Endothelial cell of umbilical vein (primary cell): ENCODE results near the gene ZNF555. TPM values are rescaled to one million over a fixed set of nuclear protein-coding genes. Genes with fewer than 3 reads are reported as not detected.

Source experiments
- BruUV-seq: library from RNA; stranded (reverse); fragments of 400-500 nt; replicated peaks from 2 replicates; lab custom pipeline; 2021; lab: Mats Ljungman, UMichigan
- CTCF ChIA-PET: fragments of 300-600, 350-600 bp; sonication (Branson Sonifier 250); formaldehyde crosslinking; loops from one replicate; lab custom pipeline; 2021; ENCODE audit warnings: antibody characterized with exemption, inconsistent platforms; lab: Charles Lee
- POLR2A ChIA-PET: fragments of 300-600, 350-600 bp; sonication (Branson Sonifier 250); formaldehyde crosslinking; loops from one replicate; lab custom pipeline; 2021; ENCODE audit warnings: antibody characterized with exemption, inconsistent platforms; lab: Charles Lee
- DNase-seq: peaks from one replicate; pipeline ENCODE4 v3.0.0-alpha.2; 2011; ENCODE audit warnings: low read depth, low spot score
- FAIRE-seq: peaks from 2 replicates; lab custom pipeline; 2011; peaks lifted over from hg19 to GRCh38; lab: Jason Lieb, UNC
- H2AFZ ChIP-seq: 2 replicates; pipeline ENCODE4 v1.6.0; 2012; ENCODE audit warnings: low read depth, low read length, control low read depth, inconsistent platforms
- H3K27ac ChIP-seq: 2 replicates; pipeline ENCODE4 v1.5.1; 2011; ENCODE audit warnings: low read depth, mild to moderate bottlenecking, control low read depth, low read length, moderate library complexity; ENCODE audit not compliant: insufficient read depth
- H3K27me3 ChIP-seq, 2 experiments: 2 replicates each; pipeline versions ENCODE4 v1.6.0 to v1.6.1; 2011; ENCODE audit warnings: low read length in 2 of 2, mixed read lengths in 1 of 2; ENCODE audit not compliant: control insufficient read depth in 2 of 2, insufficient read depth in 2 of 2
- H3K36me3 ChIP-seq, 2 experiments: 2 replicates in 1 of 2; 3 replicates in 1 of 2; pipeline ENCODE4 v1.5.1; 2011; ENCODE audit warnings: low read length in 2 of 2, mild to moderate bottlenecking in 1 of 2, moderate library complexity in 1 of 2; ENCODE audit not compliant: control insufficient read depth in 2 of 2, insufficient read depth in 2 of 2; ENCODE audit errors: extremely low read depth in 1 of 2
- H3K4me1 ChIP-seq: 3 replicates; pipeline ENCODE4 v1.5.1; 2011; ENCODE audit warnings: mild to moderate bottlenecking, low read length; ENCODE audit not compliant: control insufficient read depth, insufficient read depth; ENCODE audit errors: extremely low read depth
- H3K4me2 ChIP-seq: 2 replicates; pipeline ENCODE4 v1.6.1; 2011; ENCODE audit warnings: low read length, control low read depth, mixed read lengths; ENCODE audit not compliant: insufficient read depth
- H3K4me3 ChIP-seq, 3 experiments: fragments of 200-600 bp in 1 of 3; sonication (generic), shearing (Covaris generic) in 1 of 3; replicated peaks in 1 of 3; 2 replicates each; pipeline ENCODE4 v1.5.1; 2011 to 2016; ENCODE audit warnings: control low read depth in 3 of 3, low read length in 3 of 3, mild to moderate bottlenecking in 2 of 3, inconsistent platforms in 1 of 3, low read depth in 1 of 3, moderate library complexity in 1 of 3; ENCODE audit not compliant: insufficient read depth in 1 of 3
- H3K79me2 ChIP-seq: 2 replicates; pipeline ENCODE4 v1.6.0; 2012; ENCODE audit warnings: low read length, inconsistent platforms; ENCODE audit not compliant: control insufficient read depth, insufficient read depth
- H3K9ac ChIP-seq: replicated peaks from 2 replicates; pipeline ENCODE3; 2011; ENCODE audit warnings: low read length, control low read depth; ENCODE audit not compliant: insufficient read depth; ENCODE audit errors: extremely low read depth
- H3K9me1 ChIP-seq: replicated peaks from 3 replicates; pipeline ENCODE4 v1.6.0; 2011; ENCODE audit warnings: mild to moderate bottlenecking, low read length; ENCODE audit not compliant: control insufficient read depth, insufficient read depth; ENCODE audit errors: extremely low read depth
- H3K9me3 ChIP-seq: replicated peaks from 2 replicates; pipeline ENCODE4 v1.5.1; 2012; ENCODE audit warnings: low read length, inconsistent platforms; ENCODE audit not compliant: control insufficient read depth, insufficient read depth
- H4K20me1 ChIP-seq: replicated peaks from 2 replicates; pipeline ENCODE3; 2011; ENCODE audit warnings: mild to moderate bottlenecking, low read length; ENCODE audit not compliant: control insufficient read depth, insufficient read depth; ENCODE audit errors: extremely low read depth
- EZH2 ChIP-seq: IDR thresholded peaks from 2 replicates; pipeline ENCODE4 v1.6.1; 2012; ENCODE audit warnings: borderline replicate concordance, low read depth, mild to moderate bottlenecking, moderate library complexity, low read length, inconsistent platforms; ENCODE audit not compliant: severe bottlenecking
- FOS ChIP-seq: IDR thresholded peaks from 2 replicates; pipeline ENCODE4 v1.6.1; 2011; ENCODE audit warnings: mild to moderate bottlenecking, low read length, moderate library complexity, borderline replicate concordance; ENCODE audit not compliant: insufficient read depth
- GATA2 ChIP-seq: IDR thresholded peaks from 2 replicates; pipeline ENCODE4 v1.7.0; 2011; ENCODE audit warnings: low read depth, mild to moderate bottlenecking, moderate library complexity, mixed read lengths, low read length; ENCODE audit not compliant: insufficient read length, insufficient read depth
- JUN ChIP-seq: IDR thresholded peaks from 2 replicates; pipeline ENCODE4 v1.6.1; 2011; ENCODE audit warnings: borderline replicate concordance, low read depth; ENCODE audit not compliant: insufficient read length, insufficient read depth
- MYC ChIP-seq: IDR thresholded peaks from one replicate; pipeline ENCODE4 v1.6.1; 2011; ENCODE audit warnings: mild to moderate bottlenecking, low read depth, low read length
- POLR2A ChIP-seq: IDR thresholded peaks from 2 replicates; pipeline ENCODE4 v1.6.1; 2012; ENCODE audit warnings: low read depth, mild to moderate bottlenecking, control low read depth, low read length
- POLR2AphosphoS5 ChIP-seq: IDR thresholded peaks from 2 replicates; pipeline ENCODE4 v1.6.1; 2012; ENCODE audit warnings: low read depth, mild to moderate bottlenecking, control low read depth, low read length, moderate library complexity; ENCODE audit not compliant: insufficient read depth
- dilution Hi-C: fragments of 300-500 bp; cut with MboI; formaldehyde crosslinking; loops from one replicate; pipeline ENCODE4 v1.15.0; 2019; ENCODE audit warnings: low sequenced_read_pairs; ENCODE audit not compliant: extremely low pct_ligation_motif_present
- intact Hi-C: fragments of 100-400 bp; cut with micrococcal nuclease; formaldehyde crosslinking; loops from one replicate; pipeline ENCODE4 v1.10.0; 2022
- polyA plus RNA-seq, 4 experiments: library from polyadenylated mRNA; depleted of rRNA in 3 of 4; stranded (reverse) in 3 of 4; unstranded in 1 of 4; fragments of >200 nt; gene quantifications; 2 replicates each; pipeline versions ENCODE4 v1.2.1 to v1.2.3, GENCODE V29; 2011 to 2012; ENCODE audit warnings: missing spikeins in 1 of 4
- total RNA-seq: library from RNA; stranded (reverse); gene quantifications from 2 replicates; pipeline ENCODE4 v1.2.3, GENCODE V29; 2021
- TF ChIP-seq, protein P1 (sequence below): IDR thresholded peaks from 2 replicates; pipeline ENCODE4 v1.6.1; 2011; ENCODE audit not compliant: insufficient read depth, insufficient read length
- TF ChIP-seq, protein P2 (sequence below), 2 donors: IDR thresholded peaks; 1 replicate in 1 of 2; 2 replicates in 1 of 2; pipeline ENCODE4 v1.5.1; 2011; ENCODE audit warnings: low read length in 2 of 2, mild to moderate bottlenecking in 2 of 2, moderate library complexity in 2 of 2, control low read depth in 1 of 2, inconsistent platforms in 1 of 2, low read depth in 1 of 2; ENCODE audit not compliant: insufficient read depth in 1 of 2; ENCODE audit errors: extremely low read depth in 1 of 2

ZNF555 gene
- total and polyA plus RNA-seq, 2 donors (not counting 3 experiments of a cell fraction or from before 2014, with no cell fraction given): 1.6 to 5.4 TPM

DNA sequence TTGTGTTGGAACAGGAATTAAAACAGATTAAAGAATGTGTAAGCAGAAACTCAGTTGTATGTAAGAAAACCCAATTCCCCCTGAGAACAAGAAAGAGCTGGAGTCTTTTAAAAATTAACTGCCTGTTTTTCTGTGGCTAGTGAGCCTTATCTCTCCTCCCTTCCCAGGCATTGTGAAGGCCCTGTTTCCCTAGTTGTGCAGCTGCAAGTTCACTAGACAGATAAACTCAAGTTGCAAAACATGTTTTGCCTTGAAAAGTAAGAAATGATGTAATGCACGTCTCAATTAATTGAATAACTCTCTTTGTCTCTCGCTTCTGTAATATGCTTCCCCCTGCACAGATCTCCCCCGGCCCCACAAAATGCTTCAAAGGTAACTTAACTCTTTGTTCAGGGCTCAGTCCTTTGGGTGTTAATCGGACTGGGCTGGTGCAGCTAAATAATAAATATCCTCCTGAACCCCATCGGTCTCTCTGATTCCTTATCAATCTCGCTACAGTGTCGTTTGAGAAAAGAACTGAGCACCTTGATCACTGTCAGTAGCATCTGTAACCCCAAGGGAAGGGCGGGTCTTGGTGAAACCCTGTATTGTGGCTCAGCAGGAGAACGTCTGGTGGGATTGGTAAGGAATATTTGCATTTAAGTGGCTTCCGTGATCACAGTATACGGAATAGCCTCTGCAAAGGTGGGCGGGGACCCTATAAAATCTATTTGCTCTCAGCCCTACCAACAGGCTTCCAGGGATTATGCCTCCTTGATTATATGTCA is 24.2 kb downstream of the ZNF555 start:
- Histone ChIP-seq H3K36me3 (no peaks in the 10 kb centered on the region), H3K4me3 (no peak overlapping the region), H3K79me2 (no peaks in the 10 kb centered on the region), H3K9me1 (no peaks in the 10 kb centered on the region), H3K27me3 (no peaks in the 10 kb centered on the region), H3K4me1 (no peaks in the 10 kb centered on the region), H3K4me2 (no peak overlapping the region), H4K20me1 (no peaks in the 10 kb centered on the region), H2AFZ (no peak overlapping the region), H3K9ac (no peak overlapping the region), H3K9me3 (no peaks in the 10 kb centered on the region), H3K27ac (no peak overlapping the region)
- POLR2A ChIA-PET: no interaction called here
- intact Hi-C loops: no loop called here
- no TSS peak for BruUV-seq
- dilution Hi-C loops: no loop called here
- DNase-seq (no peak), FAIRE-seq (no peak)
- TF ChIP-seq EZH2 (no peak), GATA2 (no peak), POLR2AphosphoS5 (no peak), JUN (no peak), POLR2A (no peak), FOS (no peak), MYC (no peak)
- TF ChIP-seq, protein P1, sequence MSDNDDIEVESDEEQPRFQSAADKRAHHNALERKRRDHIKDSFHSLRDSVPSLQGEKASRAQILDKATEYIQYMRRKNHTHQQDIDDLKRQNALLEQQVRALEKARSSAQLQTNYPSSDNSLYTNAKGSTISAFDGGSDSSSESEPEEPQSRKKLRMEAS: no peak
- TF ChIP-seq, protein P2, sequence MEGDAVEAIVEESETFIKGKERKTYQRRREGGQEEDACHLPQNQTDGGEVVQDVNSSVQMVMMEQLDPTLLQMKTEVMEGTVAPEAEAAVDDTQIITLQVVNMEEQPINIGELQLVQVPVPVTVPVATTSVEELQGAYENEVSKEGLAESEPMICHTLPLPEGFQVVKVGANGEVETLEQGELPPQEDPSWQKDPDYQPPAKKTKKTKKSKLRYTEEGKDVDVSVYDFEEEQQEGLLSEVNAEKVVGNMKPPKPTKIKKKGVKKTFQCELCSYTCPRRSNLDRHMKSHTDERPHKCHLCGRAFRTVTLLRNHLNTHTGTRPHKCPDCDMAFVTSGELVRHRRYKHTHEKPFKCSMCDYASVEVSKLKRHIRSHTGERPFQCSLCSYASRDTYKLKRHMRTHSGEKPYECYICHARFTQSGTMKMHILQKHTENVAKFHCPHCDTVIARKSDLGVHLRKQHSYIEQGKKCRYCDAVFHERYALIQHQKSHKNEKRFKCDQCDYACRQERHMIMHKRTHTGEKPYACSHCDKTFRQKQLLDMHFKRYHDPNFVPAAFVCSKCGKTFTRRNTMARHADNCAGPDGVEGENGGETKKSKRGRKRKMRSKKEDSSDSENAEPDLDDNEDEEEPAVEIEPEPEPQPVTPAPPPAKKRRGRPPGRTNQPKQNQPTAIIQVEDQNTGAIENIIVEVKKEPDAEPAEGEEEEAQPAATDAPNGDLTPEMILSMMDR (IDR thresholded peaks at IDR 0.05; ENCODE audit: extremely low read depth in 1 of 2, insufficient read depth in 1 of 2, low read depth in 1 of 2, low read length in 2 of 2): no peak
- CTCF ChIA-PET: no interaction called here
